Lower lobe of right lung (tissue), 2 donors: ENCODE data around the gene MPV17L2. TPM values are rescaled to one million over a fixed set of nuclear protein-coding genes. Genes with fewer than 3 reads are reported as not detected.
A peak's percentile ranks its signal among the peaks of the same experiment; 100 is the strongest.

Source experiments
- ATAC-seq, 2 donors: fragments of 200-7000 bp; cut with Tn5 transposase; one replicate each; pipeline ENCODE4 v1.9.1; 2020 to 2022; ENCODE audit warnings: mild to moderate bottlenecking in 2 of 2, moderate library complexity in 2 of 2
- DNase-seq: peaks from one replicate; pipeline ENCODE4 v3.0.0-alpha.2; 2020
- H3K27ac ChIP-seq: fragments of 200-600 bp; one replicate; pipeline ENCODE4 v1.8.0; 2022
- H3K27me3 ChIP-seq: fragments of 200-600 bp; one replicate; pipeline ENCODE4 v1.8.0; 2022; ENCODE audit warnings: low read depth
- H3K36me3 ChIP-seq: fragments of 200-600 bp; one replicate; pipeline ENCODE4 v1.8.0; 2022; ENCODE audit warnings: mild to moderate bottlenecking
- H3K4me1 ChIP-seq: fragments of 200-600 bp; one replicate; pipeline ENCODE4 v1.8.0; 2022
- H3K4me3 ChIP-seq: fragments of 200-600 bp; one replicate; pipeline ENCODE4 v1.8.0; 2022; ENCODE audit warnings: mild to moderate bottlenecking
- H3K9me3 ChIP-seq: fragments of 200-600 bp; one replicate; pipeline ENCODE4 v1.8.0; 2022
- CTCF ChIP-seq: fragments of 200-600 bp; IDR thresholded peaks from one replicate; pipeline ENCODE4 v1.8.0; 2022; ENCODE audit warnings: antibody characterized with exemption, mild to moderate bottlenecking
- intact Hi-C: fragments of 100-400 bp; cut with DNase I; formaldehyde crosslinking; loops from one replicate; pipeline ENCODE4 v1.11.0; 2022
- total RNA-seq: library from RNA; stranded (reverse); fragmentation: NEBNext Ultra II Directional; extraction: Animal tissue kit (Norgen Biotek cat#: 25700); gene quantifications from one replicate; pipeline ENCODE4 v1.2.1, GENCODE V29; 2021
- donor health status: DM: no; HTN: yes; CAD: no; lungs with severe emphysema.

MPV17L2 gene
- total RNA-seq, 1 donor from 2014 or later: 6.6 TPM

GRCh38 chr19:18173572-18174288 lies 19.3 kb upstream of the MPV17L2 start, which contains the start of gene IFI30:
Gene IFI30 (plus strand): TSS chr19:18173813. CDS start chr19:18173842, 29 bp downstream.
- no peak for TF ChIP-seq CTCF
- peak within 1 kb of the TSS; percentile 81 for H3K27ac ChIP-seq
- peak within 1 kb of the TSS; percentile 89 for H3K4me3 ChIP-seq
- H3K36me3 ChIP-seq: peaks cover 34% of the 10 kb centered on the region
- intact Hi-C loops: no loop called here
- no peaks in the 10 kb centered on the region for H3K27me3 ChIP-seq
- DNase-seq: peak; percentile 92
- no peaks in the 10 kb centered on the region for H3K9me3 ChIP-seq
- ATAC-seq: peak; percentile 87 to 89
- peaks cover 18% of the 10 kb centered on the region for H3K4me1 ChIP-seq

GRCh38 chr19:18174983-18175382 lies 18.0 kb upstream of the MPV17L2 start:
- TF ChIP-seq CTCF: no peak
- Histone ChIP-seq H3K27ac (no peak overlapping the region), H3K36me3 (peaks cover 27% of the 10 kb centered on the region), H3K4me3 (peak overlapping the region; percentile 89), H3K27me3 (no peaks in the 10 kb centered on the region), H3K9me3 (no peaks in the 10 kb centered on the region), H3K4me1 (peaks cover 18% of the 10 kb centered on the region)
- no peak for ATAC-seq
- DNase-seq: no peak
- intact Hi-C loops: no loop called here

GRCh38 chr19:18176367-18177310 lies 16.4 kb upstream of the MPV17L2 start:
- H3K4me1 ChIP-seq: peaks cover 17% of the 10 kb centered on the region
- peak overlapping the region; percentile 89 for H3K4me3 ChIP-seq
- H3K9me3 ChIP-seq: no peaks in the 10 kb centered on the region
- no peak overlapping the region for H3K27ac ChIP-seq
- DNase-seq (no peak), ATAC-seq (no peak)
- intact Hi-C loops: no loop called here
- peaks cover 27% of the 10 kb centered on the region for H3K36me3 ChIP-seq
- no peak for TF ChIP-seq CTCF
- no peaks in the 10 kb centered on the region for H3K27me3 ChIP-seq

GRCh38 chr19:18179957-18180356 lies 13.1 kb upstream of the MPV17L2 start:
- Histone ChIP-seq H3K4me1 (no peaks in the 10 kb centered on the region), H3K4me3 (no peak overlapping the region), H3K27ac (no peak overlapping the region), H3K9me3 (no peaks in the 10 kb centered on the region), H3K36me3 (peaks cover 27% of the 10 kb centered on the region), H3K27me3 (no peaks in the 10 kb centered on the region)
- intact Hi-C loops: no loop called here
- DNase-seq: no peak
- no peak for ATAC-seq
- TF ChIP-seq CTCF: no peak

GRCh38 chr19:18183529-18183928 lies 9.5 kb upstream of the MPV17L2 start:
- no peaks in the 10 kb centered on the region for H3K9me3 ChIP-seq
- intact Hi-C loops: no loop called here
- no peaks in the 10 kb centered on the region for H3K36me3 ChIP-seq
- no peak for TF ChIP-seq CTCF
- no peaks in the 10 kb centered on the region for H3K27me3 ChIP-seq
- no peak overlapping the region for H3K4me3 ChIP-seq
- no peak overlapping the region for H3K27ac ChIP-seq
- DNase-seq (no peak), ATAC-seq (no peak)
- H3K4me1 ChIP-seq: no peaks in the 10 kb centered on the region
